ENCODE results near the gene CD300LG. TPM values are rescaled to one million over a fixed set of nuclear protein-coding genes. Genes with fewer than 3 reads are reported as not detected.

Gene CD300LG
- total RNA-seq, 2 experiments from 2014 or later, result not detected

- ChIA-PET CTCF (ENCODE audit: unreplicated experiment) (no interaction called here), POLR2A (no interaction called here)
- no peak within 1 kb of the TSS for H3K27ac ChIP-seq (ENCODE audit: low read depth, low read length, poor library complexity, severe bottlenecking)
- H3K4me3 ChIP-seq (ENCODE audit: low read depth, low read length, poor library complexity, severe bottlenecking), result peak within 1 kb of the TSS; percentile 53
- intact Hi-C loops (cut with micrococcal nuclease; ENCODE audit: unreplicated experiment), result no loop called here
- peaks cover 12% of the 10 kb centered on the region for H3K4me1 ChIP-seq (ENCODE audit: insufficient read depth, low read length, poor library complexity, severe bottlenecking)
- H3K9me3 ChIP-seq (ENCODE audit: low read length), result no peaks in the 10 kb centered on the region
- no peaks in the 10 kb centered on the region for H3K9me2 ChIP-seq (ENCODE audit: insufficient read depth, low read length)
- no peaks in the 10 kb centered on the region for H4K20me1 ChIP-seq (ENCODE audit: insufficient read depth, low read length)
- H3K79me2 ChIP-seq (ENCODE audit: insufficient read depth, low read depth, low read length), result no peaks in the 10 kb centered on the region
- peak; percentile 68 for DNase-seq (ENCODE audit: low spot score)
- H3K4me2 ChIP-seq (ENCODE audit: low read length), result peak within 1 kb of the TSS; percentile 69
- peak within 1 kb of the TSS; percentile 52 for H2AFZ ChIP-seq (ENCODE audit: low read length)
- no TSS peak for BruUV-seq (replicated peaks)
- H3K36me3 ChIP-seq (ENCODE audit: insufficient read depth, low read length), result no peaks in the 10 kb centered on the region
- TF ChIP-seq EZH2phosphoT487 (IDR thresholded peaks at IDR 0.05; ENCODE audit: borderline replicate concordance, low read depth, low read length), result no peak
- TF ChIP-seq, protein P1, sequence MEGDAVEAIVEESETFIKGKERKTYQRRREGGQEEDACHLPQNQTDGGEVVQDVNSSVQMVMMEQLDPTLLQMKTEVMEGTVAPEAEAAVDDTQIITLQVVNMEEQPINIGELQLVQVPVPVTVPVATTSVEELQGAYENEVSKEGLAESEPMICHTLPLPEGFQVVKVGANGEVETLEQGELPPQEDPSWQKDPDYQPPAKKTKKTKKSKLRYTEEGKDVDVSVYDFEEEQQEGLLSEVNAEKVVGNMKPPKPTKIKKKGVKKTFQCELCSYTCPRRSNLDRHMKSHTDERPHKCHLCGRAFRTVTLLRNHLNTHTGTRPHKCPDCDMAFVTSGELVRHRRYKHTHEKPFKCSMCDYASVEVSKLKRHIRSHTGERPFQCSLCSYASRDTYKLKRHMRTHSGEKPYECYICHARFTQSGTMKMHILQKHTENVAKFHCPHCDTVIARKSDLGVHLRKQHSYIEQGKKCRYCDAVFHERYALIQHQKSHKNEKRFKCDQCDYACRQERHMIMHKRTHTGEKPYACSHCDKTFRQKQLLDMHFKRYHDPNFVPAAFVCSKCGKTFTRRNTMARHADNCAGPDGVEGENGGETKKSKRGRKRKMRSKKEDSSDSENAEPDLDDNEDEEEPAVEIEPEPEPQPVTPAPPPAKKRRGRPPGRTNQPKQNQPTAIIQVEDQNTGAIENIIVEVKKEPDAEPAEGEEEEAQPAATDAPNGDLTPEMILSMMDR (conservative IDR thresholded peaks at IDR 0.05; ENCODE audit: low read length), result no peak
These were observed 60.5 kb downstream of the CD300LG start, which contains the start of gene MPP2 for GRCh38 chr17:43907425-43907981. MPP2 (minus strand) TSS chr17:43907536; CDS start chr17:43904460, 3,076 bp downstream.

GRCh38 chr17:43907998-43908721, 61.2 kb downstream of the CD300LG start:
- peak overlapping the region; percentile 69 for H3K4me2 ChIP-seq (ENCODE audit: low read length)
- peaks cover 12% of the 10 kb centered on the region for H3K4me1 ChIP-seq (ENCODE audit: insufficient read depth, low read length, poor library complexity, severe bottlenecking)
- CTCF ChIA-PET (ENCODE audit: unreplicated experiment), result no interaction called here
- H3K36me3 ChIP-seq (ENCODE audit: insufficient read depth, low read length), result no peaks in the 10 kb centered on the region
- POLR2A ChIA-PET, result interaction anchor here (0.9 kb wide), 1 partner anchor 17 kb away, joined by 3 read pairs; no protein-coding TSS in a partner anchor
- intact Hi-C loops (cut with micrococcal nuclease; ENCODE audit: unreplicated experiment), result no loop called here
- H4K20me1 ChIP-seq (ENCODE audit: insufficient read depth, low read length), result no peaks in the 10 kb centered on the region
- TF ChIP-seq EZH2phosphoT487 (IDR thresholded peaks at IDR 0.05; ENCODE audit: borderline replicate concordance, low read depth, low read length), result no peak
- TF ChIP-seq, protein P1 (conservative IDR thresholded peaks at IDR 0.05; ENCODE audit: low read length), result no peak
- H3K9me2 ChIP-seq (ENCODE audit: insufficient read depth, low read length), result no peaks in the 10 kb centered on the region
- peak; percentile 48 for DNase-seq (ENCODE audit: low spot score)
- H3K79me2 ChIP-seq (ENCODE audit: insufficient read depth, low read depth, low read length), result no peaks in the 10 kb centered on the region
- H3K27ac ChIP-seq (ENCODE audit: low read depth, low read length, poor library complexity, severe bottlenecking), result no peak overlapping the region
- peak overlapping the region; percentile 52; the same call in 1 of the 2 replicates for H2AFZ ChIP-seq (ENCODE audit: low read length)
- no TSS peak for BruUV-seq (replicated peaks)
- H3K9me3 ChIP-seq (ENCODE audit: low read length), result no peaks in the 10 kb centered on the region
- H3K4me3 ChIP-seq (ENCODE audit: low read depth, low read length, poor library complexity, severe bottlenecking), result peak overlapping the region; percentile 53

All from OCI-LY7 (cell line).